LNCAP (cell line): ENCODE measurements around the gene EID2.

Experiments used
- CTCF ChIP-seq: fragments of 450-650 bp; IDR thresholded peaks from 2 replicates; pipeline ENCODE4 v1.5.1; 2017; ENCODE audit warnings: mild to moderate bottlenecking

The EID2 gene

GRCh38 chr19:39518458-39518857 is 21.5 kb downstream of the EID2 start:
- no peak for TF ChIP-seq CTCF

- TF ChIP-seq CTCF = no peak
These were observed 22.5 kb downstream of the EID2 start for GRCh38 chr19:39517432-39517831.

- TF ChIP-seq CTCF = no peak
These were observed 23.7 kb downstream of the EID2 start for GRCh38 chr19:39516270-39516669.

- no peak for TF ChIP-seq CTCF
These were observed 24.3 kb downstream of the EID2 start for GRCh38 chr19:39515551-39516191.

- TF ChIP-seq CTCF = no peak
These were observed 25.0 kb downstream of the EID2 start, which contains the start of gene SELENOV for GRCh38 chr19:39514840-39515550. Gene SELENOV (plus strand): TSS chr19:39515139. CDS start chr19:39515213, 74 bp downstream.

GRCh38 chr19:39512988-39513387 is 27.0 kb downstream of the EID2 start:
- no peak for TF ChIP-seq CTCF

GRCh38 chr19:39509233-39509632 is 30.7 kb downstream of the EID2 start:
- TF ChIP-seq CTCF = no peak
